GM12873 (cell line): ENCODE results near the gene PRMT3.

Source experiments
- TF ChIP-seq, protein P1 (sequence below): IDR thresholded peaks from 2 replicates; pipeline ENCODE4 v1.5.1; 2012; ENCODE audit warnings: low read depth, mild to moderate bottlenecking, moderate library complexity, low read length, control low read depth; ENCODE audit not compliant: insufficient read depth; ENCODE audit errors: missing control alignments

The PRMT3 gene

DNA sequence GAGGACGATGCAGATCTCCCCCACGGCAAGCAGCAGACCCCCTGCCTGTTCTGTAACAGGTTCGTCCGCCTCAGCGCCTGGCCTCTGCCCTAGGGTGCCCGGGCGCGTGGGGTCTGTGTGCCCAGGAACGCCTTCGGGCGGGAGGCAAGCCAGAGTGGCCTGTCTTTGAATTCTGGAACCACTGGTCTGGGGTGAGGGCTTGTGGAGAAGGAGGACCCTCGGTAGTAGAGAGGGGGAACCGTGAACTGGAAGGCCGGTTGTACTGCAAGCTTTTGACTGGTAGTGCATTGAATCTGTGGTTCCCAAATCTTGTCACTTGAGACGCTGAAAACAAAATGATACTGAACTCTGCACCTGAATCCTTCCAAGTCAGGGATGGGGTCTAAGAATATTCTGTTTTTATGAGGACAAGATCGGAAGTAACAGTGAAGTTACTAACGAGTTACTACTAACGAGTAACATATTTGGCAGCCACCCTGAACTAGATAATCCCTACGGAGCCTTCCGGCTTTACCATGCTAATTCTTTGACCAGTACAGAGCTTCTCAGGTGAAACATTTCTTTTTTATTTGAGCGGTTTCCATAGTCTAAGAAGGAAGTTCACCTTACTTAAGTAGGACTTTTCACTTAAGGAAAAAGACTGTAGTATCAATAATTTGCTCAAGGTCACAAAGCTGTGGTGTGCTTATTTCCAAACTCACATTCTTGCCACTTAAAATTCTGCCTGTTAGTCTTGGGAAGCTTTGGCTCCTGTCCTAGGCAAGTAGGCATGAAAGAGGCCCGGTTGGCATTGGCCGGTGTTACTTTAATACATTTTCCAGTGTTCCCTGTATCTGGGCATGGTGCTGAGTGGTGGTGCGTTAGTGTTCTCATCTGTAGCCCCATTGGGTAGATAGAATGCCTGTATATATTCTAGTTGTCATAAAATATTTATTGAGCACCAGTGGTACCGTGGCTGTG lies 860 bp downstream of the PRMT3 start:
- TF ChIP-seq, protein P1, sequence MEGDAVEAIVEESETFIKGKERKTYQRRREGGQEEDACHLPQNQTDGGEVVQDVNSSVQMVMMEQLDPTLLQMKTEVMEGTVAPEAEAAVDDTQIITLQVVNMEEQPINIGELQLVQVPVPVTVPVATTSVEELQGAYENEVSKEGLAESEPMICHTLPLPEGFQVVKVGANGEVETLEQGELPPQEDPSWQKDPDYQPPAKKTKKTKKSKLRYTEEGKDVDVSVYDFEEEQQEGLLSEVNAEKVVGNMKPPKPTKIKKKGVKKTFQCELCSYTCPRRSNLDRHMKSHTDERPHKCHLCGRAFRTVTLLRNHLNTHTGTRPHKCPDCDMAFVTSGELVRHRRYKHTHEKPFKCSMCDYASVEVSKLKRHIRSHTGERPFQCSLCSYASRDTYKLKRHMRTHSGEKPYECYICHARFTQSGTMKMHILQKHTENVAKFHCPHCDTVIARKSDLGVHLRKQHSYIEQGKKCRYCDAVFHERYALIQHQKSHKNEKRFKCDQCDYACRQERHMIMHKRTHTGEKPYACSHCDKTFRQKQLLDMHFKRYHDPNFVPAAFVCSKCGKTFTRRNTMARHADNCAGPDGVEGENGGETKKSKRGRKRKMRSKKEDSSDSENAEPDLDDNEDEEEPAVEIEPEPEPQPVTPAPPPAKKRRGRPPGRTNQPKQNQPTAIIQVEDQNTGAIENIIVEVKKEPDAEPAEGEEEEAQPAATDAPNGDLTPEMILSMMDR: no peak

DNA sequence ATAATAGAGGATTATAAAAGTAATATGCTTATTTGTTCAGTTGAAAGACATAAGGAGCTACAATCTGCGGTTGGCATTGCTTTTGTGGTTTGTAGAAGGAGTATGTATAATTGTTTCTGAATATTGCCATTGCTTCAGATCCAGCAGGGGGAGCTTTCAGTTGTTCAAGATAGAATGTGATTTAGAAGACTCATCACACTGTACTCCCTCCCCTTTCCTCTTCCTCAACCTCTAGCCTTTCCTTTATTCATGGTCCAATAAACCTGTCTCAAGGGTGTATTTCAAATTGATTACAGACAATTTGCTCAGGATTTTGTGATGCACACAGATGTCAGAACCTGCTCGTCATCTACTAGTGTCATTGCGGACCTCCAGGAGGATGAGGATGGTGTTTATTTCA lies 9.8 kb downstream of the PRMT3 start:
- TF ChIP-seq, protein P1: peak; percentile 61

DNA sequence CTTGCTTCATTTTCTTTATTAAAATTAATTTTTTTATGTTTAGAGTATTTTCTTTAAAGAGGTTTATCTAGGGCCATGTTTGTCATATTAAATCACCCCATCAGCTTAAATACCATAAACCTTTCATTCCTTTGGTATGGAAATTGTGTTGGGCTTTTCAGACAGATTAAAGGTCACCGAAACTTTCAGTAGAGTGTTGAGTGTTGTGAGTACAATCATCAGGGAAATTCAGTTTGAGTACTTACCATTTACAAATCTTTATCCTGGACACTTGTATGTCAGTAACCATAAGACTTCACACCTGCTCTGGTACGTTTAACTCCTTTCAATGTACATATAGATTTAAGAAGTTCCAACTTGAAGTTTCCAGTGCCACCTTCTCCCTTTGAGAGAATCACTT lies 12.0 kb downstream of the PRMT3 start:
- TF ChIP-seq, protein P1: no peak

DNA sequence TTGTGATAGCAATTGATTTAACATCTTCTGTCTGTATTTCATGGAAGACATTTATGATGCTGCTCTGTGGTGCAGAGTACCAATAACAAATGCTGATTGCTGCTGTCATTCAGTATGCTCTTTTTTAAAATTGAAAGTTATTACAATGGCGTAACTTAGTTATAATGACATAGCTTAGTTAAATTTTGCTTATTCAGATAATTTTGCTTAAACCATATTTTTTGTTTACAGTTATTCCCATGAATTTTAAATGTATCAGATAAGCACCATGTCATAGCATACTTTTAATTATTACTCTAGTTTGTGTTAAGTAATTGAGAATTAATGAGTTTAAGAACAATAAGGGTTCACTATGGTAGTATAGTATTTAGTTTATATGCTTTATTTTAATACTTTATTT lies 15.5 kb downstream of the PRMT3 start:
- TF ChIP-seq, protein P1: no peak

DNA sequence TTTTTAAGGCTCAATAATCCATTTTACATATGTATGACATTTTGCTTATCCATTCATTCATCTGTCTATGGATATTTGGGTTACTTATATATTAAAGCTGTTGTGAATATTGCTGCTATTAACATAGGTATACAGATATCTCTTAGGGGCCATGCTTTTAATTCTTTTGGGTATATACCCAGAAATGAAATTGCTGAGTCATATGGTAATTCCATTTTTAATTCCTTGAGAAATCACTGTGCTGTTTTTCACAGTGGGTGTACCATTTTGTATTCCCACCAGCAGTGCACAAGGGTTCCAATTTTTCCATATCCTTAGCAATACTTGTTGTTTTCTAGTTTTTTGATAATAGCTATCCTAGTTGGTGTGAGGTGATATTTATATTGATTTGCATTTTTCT lies 19.0 kb downstream of the PRMT3 start:
- TF ChIP-seq, protein P1: no peak

DNA sequence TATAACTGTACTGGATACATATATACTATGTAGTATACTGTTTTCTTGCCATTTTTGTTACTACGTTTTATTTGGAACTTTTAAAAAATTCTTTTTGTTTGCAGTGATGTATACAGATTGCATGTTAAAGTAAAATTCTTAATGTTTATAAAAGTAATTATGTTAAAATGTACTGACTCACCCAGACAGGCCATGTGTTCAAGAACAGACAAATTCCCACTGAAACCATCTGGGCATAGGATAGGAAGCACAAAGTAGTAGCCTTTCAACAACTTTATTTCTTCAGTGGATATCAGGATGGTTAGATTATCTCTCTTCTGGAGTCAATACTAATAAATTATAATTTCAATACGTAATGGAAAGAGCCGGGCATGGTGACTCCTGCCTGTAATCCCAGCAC lies 19.8 kb downstream of the PRMT3 start:
- TF ChIP-seq, protein P1: no peak

DNA sequence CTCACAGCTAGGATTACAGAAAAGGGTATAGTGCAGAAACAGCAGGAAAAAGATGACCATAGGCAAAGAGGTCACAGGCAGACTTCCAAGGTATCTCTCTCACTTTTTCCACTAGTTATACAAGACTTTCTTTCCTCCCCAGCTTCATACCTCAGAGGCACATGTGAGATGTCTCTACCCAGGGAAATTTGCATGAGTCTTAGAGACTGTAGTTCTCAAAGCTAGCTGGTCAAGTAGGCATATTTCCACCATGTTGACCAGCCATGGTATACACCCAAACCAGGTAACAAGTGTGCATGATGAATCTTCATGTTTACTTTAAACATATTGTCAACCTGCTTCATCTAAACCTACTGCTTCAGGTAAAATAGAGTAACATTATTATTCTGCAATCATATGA lies 27.9 kb downstream of the PRMT3 start:
- TF ChIP-seq, protein P1: no peak
